Measurements from ENCODE around the gene PSME1. TPM values are rescaled to one million over a fixed set of nuclear protein-coding genes. Genes with fewer than 3 reads are reported as not detected.

PSME1 gene
- total RNA-seq, 4 donors from 2014 or later: 63.3 to 158 (median 87.5) TPM

- Histone ChIP-seq H3K27ac (peak overlapping the region; percentile 92 to 99 (median 96)), H3K27me3 (no peaks in the 10 kb centered on the region), H3K36me3 (peaks cover 0 to 18% of the 10 kb centered on the region in 2 donors), H3K9me3 (no peaks in the 10 kb centered on the region), H3K4me1 (peaks cover 53 to 72% of the 10 kb centered on the region in 2 donors), H3K4me3 (peak overlapping the region; percentile 62 to 100 (median 92))
- ATAC-seq (peak in 1 of 2 donors; percentile 13), DNase-seq (no peak)
- intact Hi-C loops (cut with DNase I; ENCODE audit: low total_unique reads) (no loop called here), in situ Hi-C loops (cut with MboI; ENCODE audit: low sequenced_read_pairs in 4 of 4) (loop anchor here in 1 of 4 donors (25.0 kb wide), 1 partner anchor 823 kb away; the partner anchor contains the start of genes BCL2L2, PABPN1 and PPP1R3E)
- TF ChIP-seq, protein P1, sequence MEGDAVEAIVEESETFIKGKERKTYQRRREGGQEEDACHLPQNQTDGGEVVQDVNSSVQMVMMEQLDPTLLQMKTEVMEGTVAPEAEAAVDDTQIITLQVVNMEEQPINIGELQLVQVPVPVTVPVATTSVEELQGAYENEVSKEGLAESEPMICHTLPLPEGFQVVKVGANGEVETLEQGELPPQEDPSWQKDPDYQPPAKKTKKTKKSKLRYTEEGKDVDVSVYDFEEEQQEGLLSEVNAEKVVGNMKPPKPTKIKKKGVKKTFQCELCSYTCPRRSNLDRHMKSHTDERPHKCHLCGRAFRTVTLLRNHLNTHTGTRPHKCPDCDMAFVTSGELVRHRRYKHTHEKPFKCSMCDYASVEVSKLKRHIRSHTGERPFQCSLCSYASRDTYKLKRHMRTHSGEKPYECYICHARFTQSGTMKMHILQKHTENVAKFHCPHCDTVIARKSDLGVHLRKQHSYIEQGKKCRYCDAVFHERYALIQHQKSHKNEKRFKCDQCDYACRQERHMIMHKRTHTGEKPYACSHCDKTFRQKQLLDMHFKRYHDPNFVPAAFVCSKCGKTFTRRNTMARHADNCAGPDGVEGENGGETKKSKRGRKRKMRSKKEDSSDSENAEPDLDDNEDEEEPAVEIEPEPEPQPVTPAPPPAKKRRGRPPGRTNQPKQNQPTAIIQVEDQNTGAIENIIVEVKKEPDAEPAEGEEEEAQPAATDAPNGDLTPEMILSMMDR (IDR thresholded peaks at IDR 0.05 in 4 of 5, conservative IDR thresholded peaks at IDR 0.05 in 1 of 5): no peak
- TF ChIP-seq POLR2A (IDR thresholded peaks at IDR 0.05): no peak
These were observed 485 bp upstream of the PSME1 start for GRCh38 chr14:24135584-24135833.

- peak overlapping the region; percentile 92 to 99 (median 96) for H3K27ac ChIP-seq
- DNase-seq (no peak), ATAC-seq (no peak)
- intact Hi-C loops (cut with DNase I; ENCODE audit: low total_unique reads) (no loop called here), in situ Hi-C loops (cut with MboI; ENCODE audit: low sequenced_read_pairs in 4 of 4) (loop anchor here in 1 of 4 donors (25.0 kb wide), 1 partner anchor 825 kb away; the partner anchor contains the start of genes BCL2L2, PABPN1 and PPP1R3E)
- peaks cover 42 to 59% of the 10 kb centered on the region in 2 donors for H3K4me1 ChIP-seq
- no peak for TF ChIP-seq POLR2A (IDR thresholded peaks at IDR 0.05)
- TF ChIP-seq, protein P1 (IDR thresholded peaks at IDR 0.05 in 4 of 5, conservative IDR thresholded peaks at IDR 0.05 in 1 of 5): no peak
- H3K27me3 ChIP-seq: no peaks in the 10 kb centered on the region
- H3K4me3 ChIP-seq: peak overlapping the region; percentile 86 to 100 (median 92)
- H3K36me3 ChIP-seq: peaks cover 0 to 18% of the 10 kb centered on the region in 2 donors
- no peaks in the 10 kb centered on the region for H3K9me3 ChIP-seq
These were observed 912 bp downstream of the PSME1 start for GRCh38 chr14:24136684-24137528.

- Histone ChIP-seq H3K27ac (peak overlapping the region; percentile 92 to 99 (median 96)), H3K27me3 (no peaks in the 10 kb centered on the region), H3K4me3 (no peak overlapping the region), H3K36me3 (peaks cover 0 to 18% of the 10 kb centered on the region in 2 donors), H3K4me1 (peaks cover 38 to 56% of the 10 kb centered on the region in 2 donors), H3K9me3 (no peaks in the 10 kb centered on the region)
- ATAC-seq (no peak), DNase-seq (no peak)
- intact Hi-C loops (cut with DNase I; ENCODE audit: low total_unique reads) (no loop called here), in situ Hi-C loops (cut with MboI; ENCODE audit: low sequenced_read_pairs in 4 of 4) (loop anchor here in 1 of 4 donors (25.0 kb wide), 1 partner anchor 825 kb away; the partner anchor contains the start of genes BCL2L2, PABPN1 and PPP1R3E)
- TF ChIP-seq POLR2A (IDR thresholded peaks at IDR 0.05): no peak
- TF ChIP-seq, protein P1 (IDR thresholded peaks at IDR 0.05 in 4 of 5, conservative IDR thresholded peaks at IDR 0.05 in 1 of 5): no peak
These were observed 1.8 kb downstream of the PSME1 start for GRCh38 chr14:24137529-24138395.

DNA sequence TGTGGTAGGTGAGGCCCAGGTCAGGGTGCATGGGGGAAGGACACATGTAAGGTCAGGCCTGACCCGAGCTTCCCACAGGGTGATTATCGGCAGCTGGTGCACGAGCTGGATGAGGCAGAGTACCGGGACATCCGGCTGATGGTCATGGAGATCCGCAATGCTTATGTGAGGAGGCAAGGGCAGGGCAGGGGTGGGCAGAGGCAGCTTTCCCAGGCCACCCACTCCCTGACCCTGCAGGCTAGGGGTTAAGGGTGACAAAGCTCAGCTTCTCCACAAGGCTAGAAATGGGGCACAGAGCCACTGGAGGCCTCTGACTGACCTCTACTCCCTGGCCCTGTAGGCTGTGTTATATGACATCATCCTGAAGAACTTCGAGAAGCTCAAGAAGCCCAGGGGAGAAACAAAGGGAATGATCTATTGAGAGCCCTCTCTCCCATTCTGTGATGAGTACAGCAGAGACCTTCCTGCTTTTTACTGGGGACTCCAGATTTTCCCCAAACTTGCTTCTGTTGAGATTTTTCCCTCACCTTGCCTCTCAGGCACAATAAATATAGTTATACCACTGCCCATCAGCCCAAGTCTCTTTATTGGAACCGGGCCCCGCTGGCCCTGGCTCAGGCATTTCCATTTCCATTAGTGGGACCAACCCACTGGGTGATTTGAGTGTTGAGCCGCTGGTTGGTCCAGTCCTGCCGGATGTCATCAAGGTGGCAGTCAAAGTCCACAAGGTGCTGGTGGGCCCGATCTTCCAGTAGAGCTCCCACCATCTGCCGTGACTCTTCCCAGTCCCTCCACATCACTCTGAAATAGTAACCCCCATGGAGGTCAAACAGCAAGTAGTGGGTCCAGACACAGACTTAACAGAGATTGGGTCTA is 2.6 kb downstream of the PSME1 start:
- no peak for DNase-seq
- Histone ChIP-seq H3K36me3 (peaks cover 0 to 20% of the 10 kb centered on the region in 2 donors), H3K4me1 (peaks cover 35 to 51% of the 10 kb centered on the region in 2 donors), H3K4me3 (no peak overlapping the region), H3K27me3 (no peaks in the 10 kb centered on the region), H3K27ac (peak overlapping the region; percentile 95 to 99 (median 98)), H3K9me3 (no peaks in the 10 kb centered on the region)
- intact Hi-C loops (cut with DNase I; ENCODE audit: low total_unique reads) (no loop called here), in situ Hi-C loops (cut with MboI; ENCODE audit: low sequenced_read_pairs in 4 of 4) (loop anchor here in 1 of 4 donors (25.0 kb wide), 1 partner anchor 826 kb away; the partner anchor contains the start of genes BCL2L2, PABPN1 and PPP1R3E)
- TF ChIP-seq, protein P1 (IDR thresholded peaks at IDR 0.05 in 4 of 5, conservative IDR thresholded peaks at IDR 0.05 in 1 of 5): no peak
- no peak for TF ChIP-seq POLR2A (IDR thresholded peaks at IDR 0.05)
- no peak for ATAC-seq

Data from gastrocnemius medialis (tissue), 4 donors.